Fibroblast of lung (primary cell): ENCODE results near the gene KRT82.

Experiments used
- CTCF ChIP-seq, 2 donors: IDR thresholded peaks in 1 of 2; conservative IDR thresholded peaks in 1 of 2; 1 replicate in 1 of 2; 2 replicates in 1 of 2; pipeline ENCODE4 v1.5.1; 2011 to 2012; ENCODE audit warnings: low read length in 2 of 2, control low read depth in 1 of 2, inconsistent platforms in 1 of 2, low read depth in 1 of 2, mild to moderate bottlenecking in 1 of 2
- EZH2 ChIP-seq: IDR thresholded peaks from 2 replicates; pipeline ENCODE4 v1.5.1; 2012; ENCODE audit warnings: low read length, control low read depth, mild to moderate bottlenecking; ENCODE audit errors: missing control alignments

GRCh38 chr12:52356762-52357580 is 49.2 kb downstream of the KRT82 start:
- no peak for TF ChIP-seq CTCF (conservative IDR thresholded peaks at IDR 0.05 in 1 of 2, IDR thresholded peaks at IDR 0.05 in 1 of 2; ENCODE audit: low read depth in 1 of 2, low read length in 2 of 2)
- no peak for TF ChIP-seq EZH2
